Measurements from ENCODE around the gene MROH9.

GRCh38 chr1:170935231-170935630 lies at the start of gene MROH9:
- TF ChIP-seq CTCF (IDR thresholded peaks at IDR 0.05) (no peak), POLR2A (IDR thresholded peaks at IDR 0.05) (no peak)

Data from sigmoid colon (tissue), 3 donors.